Measurements from ENCODE around the gene SLC45A2. TPM values are rescaled to one million over a fixed set of nuclear protein-coding genes. Genes with fewer than 3 reads are reported as not detected.

SLC45A2 gene
- polyA plus RNA-seq, 3 donors: 0.26 to 0.51 (median 0.47) TPM

GRCh38 chr5:34007621-34008600 lies 23.4 kb upstream of the SLC45A2 start, which contains the start of gene AMACR:
Gene AMACR (minus strand): TSS chr5:34008050. CDS start chr5:34008019, 31 bp downstream.
- DNase-seq (ENCODE audit: low read depth in 3 of 3, low spot score in 2 of 3): peak; percentile 85 to 94 (median 88)

DNA sequence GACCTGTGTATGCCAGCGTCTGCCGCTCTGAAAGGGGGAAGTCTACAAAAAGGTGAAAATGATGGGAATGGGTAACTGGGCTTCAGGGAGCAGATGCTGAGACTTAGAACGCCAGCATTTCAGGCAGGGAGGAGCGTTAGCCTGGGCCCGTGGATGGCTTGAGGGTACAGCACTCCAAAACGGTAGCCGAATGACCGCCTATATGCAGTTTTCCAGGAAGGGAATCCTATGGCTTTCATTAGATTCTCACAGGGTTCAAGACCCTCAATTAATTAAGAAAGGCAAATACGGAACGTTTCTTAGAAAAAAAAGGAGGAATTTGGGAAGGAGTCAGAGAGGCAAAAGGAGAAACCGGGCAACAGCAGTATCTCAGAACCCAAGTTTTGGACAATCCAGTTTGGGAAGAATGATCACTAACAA lies 22.7 kb upstream of the SLC45A2 start:
- no peak for DNase-seq (ENCODE audit: low read depth in 3 of 3, low spot score in 2 of 3)

DNA sequence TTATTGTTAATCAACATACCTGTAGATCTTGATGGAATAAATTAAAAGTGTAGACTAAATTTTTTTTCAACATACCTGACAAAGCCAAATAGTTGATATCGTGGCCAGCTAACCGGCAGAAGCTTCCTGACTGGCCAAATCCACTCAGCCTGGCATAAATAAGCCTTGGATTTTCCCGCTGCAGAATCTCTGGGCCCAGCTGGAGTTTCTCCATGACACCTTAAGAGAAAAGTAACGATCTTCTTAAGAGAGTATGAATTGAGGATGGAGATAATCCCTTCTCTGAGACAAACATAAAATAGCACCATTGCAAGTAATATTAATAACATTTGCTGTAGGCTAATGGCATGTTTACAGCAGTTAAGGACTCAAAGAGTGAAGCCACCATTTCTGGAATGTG lies 21.2 kb upstream of the SLC45A2 start:
- DNase-seq (ENCODE audit: low read depth in 3 of 3, low spot score in 2 of 3): no peak

DNA sequence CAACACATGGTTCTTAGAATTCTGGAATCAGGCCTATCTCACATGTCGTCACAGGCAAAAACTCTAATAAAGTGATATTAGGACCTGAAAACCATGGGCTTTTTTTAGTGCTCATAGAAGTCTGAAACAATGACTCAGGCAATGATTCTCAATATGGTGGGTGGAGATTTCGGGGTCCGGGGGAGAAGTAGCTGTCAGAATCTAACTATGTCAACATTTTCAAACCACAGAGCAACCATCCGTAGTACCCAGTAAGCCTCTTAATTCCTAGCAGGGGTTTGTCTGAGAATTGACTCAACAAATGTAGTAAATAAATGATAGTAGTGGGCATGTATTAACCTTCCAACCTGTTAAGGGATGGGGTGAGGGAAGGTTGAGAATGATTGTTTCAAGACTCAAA lies 20.7 kb upstream of the SLC45A2 start:
- DNase-seq (ENCODE audit: low read depth in 3 of 3, low spot score in 2 of 3): no peak

- no peak for DNase-seq (ENCODE audit: low read depth in 3 of 3, low spot score in 2 of 3)
Measured at GRCh38 chr5:34003941-34004340, 19.4 kb upstream of the SLC45A2 start.

GRCh38 chr5:34002629-34003328 lies 18.3 kb upstream of the SLC45A2 start:
- no peak for DNase-seq (ENCODE audit: low read depth in 3 of 3, low spot score in 2 of 3)

GRCh38 chr5:34001241-34001841 lies 16.8 kb upstream of the SLC45A2 start:
- DNase-seq (ENCODE audit: low read depth in 3 of 3, low spot score in 2 of 3): peak in 1 of 3 donors; percentile 17

DNA sequence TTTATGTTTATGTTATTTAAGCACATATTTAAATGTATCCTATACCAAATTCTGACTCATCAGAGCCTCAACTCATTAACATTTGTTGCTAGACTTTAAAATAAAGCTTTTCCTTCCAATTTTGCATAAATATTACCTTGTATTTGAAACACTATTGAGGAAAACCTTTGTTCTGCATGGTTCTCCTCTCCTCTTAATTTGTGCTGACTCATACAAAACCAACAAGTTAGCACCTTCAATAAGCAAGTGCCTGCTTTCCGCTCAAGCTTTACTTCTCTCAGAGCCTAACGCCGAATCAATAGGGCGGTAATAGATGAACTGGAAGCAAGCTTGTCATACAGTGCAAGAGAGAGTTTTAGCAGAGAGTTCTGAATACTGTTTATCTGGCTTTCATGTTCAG lies 15.5 kb upstream of the SLC45A2 start:
- DNase-seq (ENCODE audit: low read depth in 3 of 3, low spot score in 2 of 3): no peak

DNA sequence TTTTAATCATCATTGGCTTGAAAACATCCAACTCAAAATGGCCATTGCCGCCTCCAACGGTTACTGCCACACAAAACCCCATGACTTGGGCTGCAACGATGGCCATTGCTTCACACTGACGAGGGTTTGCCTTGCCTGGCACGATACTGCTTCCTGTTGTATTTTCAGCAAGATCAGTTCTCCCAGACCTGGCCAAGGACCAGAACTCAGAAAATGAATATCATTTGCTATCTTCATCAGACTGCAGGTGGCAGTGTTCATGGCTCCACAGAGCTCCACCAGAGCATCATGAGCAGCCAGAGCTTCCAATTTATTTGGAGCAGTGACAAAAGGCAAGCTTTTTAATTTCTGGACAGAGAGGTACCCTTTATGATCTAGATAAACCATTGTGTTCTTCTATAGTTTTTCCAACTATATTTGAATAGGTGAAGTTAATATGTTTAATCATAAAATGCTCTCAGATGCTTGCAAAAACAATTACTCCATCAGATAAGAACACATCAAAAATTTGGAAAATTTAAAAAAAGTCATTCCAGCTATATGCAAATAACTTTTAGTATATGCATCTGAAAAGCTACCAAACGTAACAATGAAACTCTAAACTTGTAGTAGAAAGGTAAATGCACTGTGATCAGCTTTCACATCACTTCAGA lies 13.0 kb upstream of the SLC45A2 start:
- no peak for DNase-seq (ENCODE audit: low read depth in 3 of 3, low spot score in 2 of 3)

- DNase-seq (ENCODE audit: low read depth in 3 of 3, low spot score in 2 of 3): no peak
Measured at GRCh38 chr5:33995865-33996264, 11.4 kb upstream of the SLC45A2 start.

DNA sequence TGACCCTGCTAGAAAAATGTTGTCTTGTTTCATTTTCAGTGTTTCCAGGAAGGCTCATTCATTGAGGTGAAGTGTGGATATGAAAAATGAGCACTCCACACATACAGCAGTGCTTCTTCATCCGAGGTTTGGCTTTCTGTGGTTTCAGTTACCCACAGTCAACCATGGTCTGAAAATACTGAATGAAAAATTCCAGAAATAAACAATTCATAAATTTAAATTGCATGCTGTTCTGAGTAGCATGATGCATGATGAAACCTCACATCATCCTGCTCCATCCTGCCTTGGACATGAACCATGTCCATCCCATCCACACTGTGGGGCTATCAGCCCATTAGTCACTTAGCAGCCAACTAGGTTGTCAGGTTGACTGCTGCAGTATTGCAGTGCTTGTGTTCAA lies 10.4 kb upstream of the SLC45A2 start:
- no peak for DNase-seq (ENCODE audit: low read depth in 3 of 3, low spot score in 2 of 3)

DNA sequence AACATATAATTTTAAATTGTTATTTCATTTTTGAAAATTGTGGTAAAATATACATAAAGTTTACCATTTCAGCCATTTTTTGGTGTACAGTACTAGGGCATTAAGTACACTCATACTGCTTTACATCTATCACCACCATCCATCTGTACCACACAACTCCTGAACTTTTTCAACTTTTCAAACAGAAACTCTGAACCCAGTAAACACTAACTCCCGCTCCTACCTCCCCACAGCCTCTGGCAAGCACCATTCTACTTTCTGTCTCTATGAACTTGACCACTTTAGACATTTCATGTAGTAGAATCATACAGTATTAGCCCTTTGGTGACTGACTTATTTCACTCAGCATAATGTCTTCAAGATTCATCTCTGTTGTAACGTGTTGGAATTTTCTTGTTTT lies 8.4 kb upstream of the SLC45A2 start:
- DNase-seq (ENCODE audit: low read depth in 3 of 3, low spot score in 2 of 3): no peak

DNA sequence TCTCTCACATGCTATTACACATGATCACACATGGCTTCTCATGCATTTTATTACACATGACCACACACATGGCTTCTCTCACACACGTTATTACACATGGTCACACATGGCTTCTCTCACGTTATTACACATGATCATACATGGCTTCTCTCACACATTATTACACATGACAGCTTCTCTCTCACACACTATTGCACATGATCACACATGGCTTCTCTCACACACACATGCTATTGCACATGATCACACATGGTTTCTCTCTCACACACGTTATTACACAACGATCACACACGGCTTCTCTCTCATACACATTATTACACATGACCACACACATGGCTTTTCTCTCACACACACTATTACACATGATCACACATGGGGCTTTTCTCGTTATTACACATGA lies 954 bp upstream of the SLC45A2 start:
- no peak for DNase-seq (ENCODE audit: low read depth in 3 of 3, low spot score in 2 of 3)

DNA sequence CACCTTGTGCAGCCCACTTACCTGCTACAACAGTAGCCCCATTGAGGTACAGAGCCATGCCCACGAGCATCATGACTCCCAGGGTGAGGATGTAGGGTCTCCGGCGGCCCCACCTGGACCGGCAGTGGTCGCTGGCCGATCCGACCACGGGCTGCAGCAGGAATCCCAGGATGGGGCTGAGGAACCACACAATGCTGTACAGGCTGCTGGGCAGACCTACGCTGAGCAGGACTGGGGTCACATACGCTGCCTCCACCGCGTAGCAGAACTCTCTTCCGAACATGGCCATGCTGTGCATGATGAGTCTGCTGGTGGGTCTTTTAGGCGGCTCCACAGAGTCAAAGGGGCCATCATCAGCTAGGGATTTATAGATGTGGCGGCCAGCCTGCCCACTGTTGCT lies 315 bp downstream of the SLC45A2 start:
- no peak for DNase-seq (ENCODE audit: low read depth in 3 of 3, low spot score in 2 of 3)

GRCh38 chr5:33981408-33982162 lies 2.9 kb downstream of the SLC45A2 start:
- no peak for DNase-seq (ENCODE audit: low read depth in 3 of 3, low spot score in 2 of 3)

DNA sequence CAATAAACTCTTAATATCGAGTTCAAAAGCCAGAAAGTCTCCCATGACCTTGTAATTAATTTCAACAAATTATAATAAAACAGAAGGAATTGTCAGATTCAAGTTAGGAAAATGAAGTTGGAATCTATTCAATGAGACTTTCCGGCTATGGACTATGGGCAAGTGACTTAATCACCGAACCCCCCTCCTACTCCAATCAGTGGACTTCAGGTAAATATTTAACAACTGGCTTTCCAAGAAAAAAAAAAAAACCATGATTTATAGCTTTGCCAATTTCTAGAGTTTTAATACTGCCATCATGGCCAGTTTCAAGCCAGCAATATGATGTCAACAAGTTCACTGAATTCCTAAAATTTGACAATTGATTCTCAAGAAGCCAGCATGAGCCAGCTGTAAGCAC lies 4.5 kb downstream of the SLC45A2 start:
- no peak for DNase-seq (ENCODE audit: low read depth in 3 of 3, low spot score in 2 of 3)

DNA sequence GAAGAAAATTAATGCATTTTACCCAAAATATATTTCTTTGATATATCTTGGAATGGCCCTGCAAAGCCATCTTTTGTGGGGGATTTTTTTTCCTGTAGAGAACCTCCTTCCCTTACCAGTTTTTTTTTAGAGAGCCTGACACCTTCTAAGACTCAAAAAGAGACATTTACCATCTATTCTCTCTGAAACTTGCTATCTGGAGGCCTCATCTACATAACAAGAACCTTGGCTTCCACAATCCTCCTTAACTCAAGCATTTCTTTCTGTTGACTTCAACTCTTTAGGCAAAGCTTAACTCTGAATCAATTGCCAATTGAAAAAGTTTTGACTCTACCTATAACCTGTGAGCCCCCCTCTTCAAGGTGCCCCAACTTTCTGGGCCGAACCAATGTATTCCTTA lies 6.2 kb downstream of the SLC45A2 start:
- no peak for DNase-seq (ENCODE audit: low read depth in 3 of 3, low spot score in 2 of 3)

DNA sequence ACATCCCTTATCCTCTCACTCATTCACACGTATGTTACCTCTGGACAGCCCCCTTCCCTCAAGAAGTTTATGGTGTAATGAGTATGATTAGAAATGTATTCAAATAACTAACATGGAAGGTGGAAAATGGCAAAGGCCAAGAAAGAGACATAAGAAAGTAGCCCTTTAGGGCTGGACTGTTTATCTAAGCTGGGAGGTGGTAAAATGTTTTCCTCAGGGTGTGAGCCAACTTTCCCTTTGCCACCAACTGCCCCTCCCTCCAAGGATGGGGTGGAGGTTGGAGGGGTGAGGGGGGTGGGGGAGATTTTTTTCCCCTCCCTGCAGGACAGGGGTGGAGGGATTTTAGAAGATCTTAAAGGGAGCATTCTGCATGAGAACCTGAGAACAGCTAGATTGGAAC lies 8.2 kb downstream of the SLC45A2 start:
- DNase-seq (ENCODE audit: low read depth in 3 of 3, low spot score in 2 of 3): no peak

- DNase-seq (ENCODE audit: low read depth in 3 of 3, low spot score in 2 of 3): no peak
Measured at GRCh38 chr5:33975852-33976251, 8.6 kb downstream of the SLC45A2 start.

DNA sequence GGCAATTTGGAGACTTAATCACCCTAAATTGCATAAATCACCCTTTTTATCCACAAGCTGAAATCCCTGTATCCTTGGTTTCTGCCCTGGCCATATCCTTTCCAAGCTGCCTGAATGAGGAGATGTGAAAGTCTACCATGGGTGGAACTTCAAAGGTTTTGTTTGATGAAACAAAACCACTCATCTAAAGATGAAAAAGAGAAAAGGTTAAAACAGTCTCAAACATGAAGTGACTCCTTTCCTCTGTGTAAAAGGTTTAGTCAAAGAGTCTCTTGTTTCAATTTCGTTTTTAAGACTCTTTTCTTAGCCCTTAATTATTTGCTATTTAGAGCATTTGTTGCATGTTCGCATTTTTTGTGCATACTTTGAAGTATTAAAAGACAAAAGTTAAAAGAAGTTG lies 11.2 kb downstream of the SLC45A2 start:
- DNase-seq (ENCODE audit: low read depth in 3 of 3, low spot score in 2 of 3): no peak
